HTR-8/SVneo (cell line): Measurements from ENCODE around the gene NRL.
A peak's percentile ranks its signal among the peaks of the same experiment; 100 is the strongest.

Source experiments
- DNase-seq: peaks from one replicate; pipeline ENCODE4 v3.0.0; 2011; ENCODE audit warnings: low spot score, mixed read lengths; ENCODE audit not compliant: insufficient read length
- FAIRE-seq: peaks from 2 replicates; lab custom pipeline; 2011; peaks lifted over from hg19 to GRCh38; lab: Jason Lieb, UNC

The NRL gene

GRCh38 chr14:24114532-24115421 is at the start of gene NRL, which contains the start of gene DCAF11:
TSS of gene NRL (minus strand) at chr14:24114949. CDS start at chr14:24082848, 32,101 bp downstream.
TSS of gene DCAF11 (plus strand) at chr14:24114777. CDS start at chr14:24115595, 818 bp downstream.
- DNase-seq (peak; percentile 93), FAIRE-seq (peak; percentile 79)

- DNase-seq = no peak
- FAIRE-seq = no peak
Observed at GRCh38 chr14:24162093-24162492, 47.3 kb upstream of the NRL start.

GRCh38 chr14:24160850-24161804 is 46.4 kb upstream of the NRL start, which contains the start of gene IRF9:
TSS of gene IRF9 (plus strand) at chr14:24161265. CDS start at chr14:24162145, 880 bp downstream.
- peak; percentile 31 for FAIRE-seq
- peak; percentile 89 for DNase-seq

- DNase-seq (no peak), FAIRE-seq (no peak)
Observed at GRCh38 chr14:24160499-24160849, 45.7 kb upstream of the NRL start.

- DNase-seq (no peak), FAIRE-seq (no peak)
Observed at GRCh38 chr14:24159777-24160498, 45.2 kb upstream of the NRL start.

GRCh38 chr14:24157331-24157730 is 42.6 kb upstream of the NRL start:
- FAIRE-seq = no peak
- no peak for DNase-seq

- FAIRE-seq = no peak
Observed at GRCh38 chr14:24156840-24157239, 42.1 kb upstream of the NRL start.

GRCh38 chr14:24155100-24155499 is 40.4 kb upstream of the NRL start:
- no peak for FAIRE-seq

More at GRCh38 chr14:24156840-24157239, 42.1 kb upstream of the NRL start:
- DNase-seq = no peak

GRCh38 chr14:24151404-24152080 is 36.8 kb upstream of the NRL start:
- FAIRE-seq = no peak
- no peak for DNase-seq

More at GRCh38 chr14:24155100-24155499, 40.4 kb upstream of the NRL start:
- DNase-seq = no peak

DNA sequence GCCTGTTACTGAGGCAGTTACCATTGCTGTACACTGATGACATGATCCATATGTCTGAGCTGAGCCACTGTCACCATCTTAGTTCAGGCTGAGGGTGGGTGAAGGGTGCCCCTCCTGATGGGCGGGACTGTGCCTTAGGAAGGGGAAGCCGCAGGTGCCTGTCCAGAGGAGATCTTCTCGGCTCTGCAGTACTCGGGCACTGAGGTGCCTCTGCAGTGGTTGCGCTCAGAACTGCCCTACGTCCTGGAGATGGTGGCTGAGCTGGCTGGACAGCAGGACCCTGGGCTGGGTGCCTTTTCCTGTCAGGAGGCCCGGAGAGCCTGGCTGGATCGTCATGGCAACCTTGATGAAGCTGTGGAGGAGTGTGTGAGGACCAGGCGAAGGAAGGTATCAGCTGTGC is 36.2 kb upstream of the NRL start:
- FAIRE-seq (no peak), DNase-seq (no peak)

DNA sequence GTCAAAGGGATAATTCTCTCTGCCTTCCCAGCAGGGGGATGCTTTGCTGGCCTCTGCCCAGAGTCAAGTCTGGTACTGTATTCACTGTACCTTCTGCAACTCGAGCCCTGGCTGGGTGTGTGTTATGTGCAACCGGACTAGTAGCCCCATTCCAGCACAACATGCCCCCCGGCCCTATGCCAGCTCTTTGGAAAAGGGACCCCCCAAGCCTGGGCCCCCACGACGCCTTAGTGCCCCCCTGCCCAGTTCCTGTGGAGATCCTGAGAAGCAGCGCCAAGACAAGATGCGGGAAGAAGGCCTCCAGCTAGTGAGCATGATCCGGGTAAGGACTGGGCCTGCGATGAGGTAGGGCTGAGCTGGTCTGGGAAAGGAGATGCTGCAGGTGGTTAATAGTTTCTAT is 35.8 kb upstream of the NRL start:
- DNase-seq (no peak), FAIRE-seq (no peak)

DNA sequence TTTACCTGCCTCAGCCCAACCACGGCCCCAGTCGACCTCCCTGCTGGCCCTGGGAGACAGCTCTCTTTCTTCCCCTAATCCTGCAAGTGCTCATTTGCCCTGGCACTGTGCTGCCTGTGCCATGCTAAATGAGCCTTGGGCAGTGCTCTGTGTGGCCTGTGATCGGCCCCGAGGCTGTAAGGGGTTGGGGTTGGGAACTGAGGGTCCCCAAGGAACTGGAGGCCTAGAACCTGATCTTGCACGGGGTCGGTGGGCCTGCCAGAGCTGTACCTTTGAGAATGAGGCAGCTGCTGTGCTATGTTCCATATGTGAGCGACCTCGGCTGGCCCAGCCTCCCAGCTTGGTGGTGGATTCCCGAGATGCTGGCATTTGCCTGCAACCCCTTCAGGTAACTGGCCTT is 35.3 kb upstream of the NRL start:
- FAIRE-seq = no peak
- DNase-seq = no peak

DNA sequence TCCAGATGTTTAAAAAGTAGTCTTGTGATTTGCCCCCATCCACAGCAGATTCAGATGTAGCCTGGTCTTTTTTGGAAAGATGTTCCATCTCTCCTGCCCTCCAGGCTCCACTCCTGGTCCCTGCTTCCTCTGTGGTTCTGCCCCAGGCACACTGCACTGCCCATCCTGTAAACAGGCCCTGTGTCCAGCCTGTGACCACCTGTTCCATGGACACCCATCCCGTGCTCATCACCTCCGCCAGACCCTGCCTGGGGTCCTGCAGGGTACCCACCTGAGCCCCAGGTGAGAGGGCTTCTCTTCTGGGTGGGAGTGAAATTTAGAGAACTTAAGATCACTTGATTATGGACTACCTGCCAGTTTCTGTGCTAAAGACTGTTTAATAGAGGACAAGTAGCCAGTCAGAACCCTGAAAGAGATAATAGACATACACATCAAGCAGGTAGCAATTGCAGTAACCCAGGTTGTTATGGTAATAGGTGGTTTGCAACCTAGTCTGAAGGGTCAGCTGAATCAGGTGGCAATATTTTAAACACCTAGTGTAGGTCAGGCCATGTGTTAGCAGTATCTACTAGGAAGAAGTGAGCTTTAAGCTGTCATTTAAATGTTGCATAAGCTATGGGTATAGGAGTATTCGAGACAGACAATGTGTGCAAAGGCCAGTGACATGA is 34.7 kb upstream of the NRL start:
- FAIRE-seq (no peak), DNase-seq (no peak)

DNA sequence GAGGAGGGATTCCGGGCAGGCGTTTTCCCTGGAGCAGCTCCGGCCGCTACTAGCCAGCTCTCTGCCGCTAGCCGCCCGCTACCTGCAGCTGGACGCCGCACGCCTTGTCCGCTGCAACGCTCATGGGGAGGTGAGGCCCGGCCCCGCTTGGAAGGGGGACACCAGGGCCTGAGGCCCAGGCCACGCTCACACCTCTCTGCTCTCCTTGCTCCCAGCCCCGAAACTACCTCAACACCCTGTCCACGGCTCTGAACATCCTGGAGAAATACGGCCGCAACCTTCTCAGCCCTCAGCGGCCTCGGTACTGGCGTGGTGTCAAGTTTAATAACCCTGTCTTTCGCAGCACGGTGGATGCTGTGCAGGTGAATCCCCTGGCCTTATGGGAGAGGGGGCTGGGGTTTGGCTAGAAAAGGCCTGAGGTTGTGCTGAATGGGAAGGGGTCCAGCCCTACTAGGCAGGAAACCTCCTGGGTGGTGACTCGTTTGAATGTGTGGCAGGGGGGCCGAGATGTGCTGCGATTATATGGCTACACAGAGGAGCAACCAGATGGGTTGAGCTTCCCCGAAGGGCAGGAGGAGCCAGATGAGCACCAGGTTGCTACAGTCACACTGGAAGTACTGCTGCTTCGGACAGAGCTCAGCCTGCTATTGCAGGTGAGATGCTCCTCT is 33.1 kb upstream of the NRL start:
- no peak for DNase-seq

DNA sequence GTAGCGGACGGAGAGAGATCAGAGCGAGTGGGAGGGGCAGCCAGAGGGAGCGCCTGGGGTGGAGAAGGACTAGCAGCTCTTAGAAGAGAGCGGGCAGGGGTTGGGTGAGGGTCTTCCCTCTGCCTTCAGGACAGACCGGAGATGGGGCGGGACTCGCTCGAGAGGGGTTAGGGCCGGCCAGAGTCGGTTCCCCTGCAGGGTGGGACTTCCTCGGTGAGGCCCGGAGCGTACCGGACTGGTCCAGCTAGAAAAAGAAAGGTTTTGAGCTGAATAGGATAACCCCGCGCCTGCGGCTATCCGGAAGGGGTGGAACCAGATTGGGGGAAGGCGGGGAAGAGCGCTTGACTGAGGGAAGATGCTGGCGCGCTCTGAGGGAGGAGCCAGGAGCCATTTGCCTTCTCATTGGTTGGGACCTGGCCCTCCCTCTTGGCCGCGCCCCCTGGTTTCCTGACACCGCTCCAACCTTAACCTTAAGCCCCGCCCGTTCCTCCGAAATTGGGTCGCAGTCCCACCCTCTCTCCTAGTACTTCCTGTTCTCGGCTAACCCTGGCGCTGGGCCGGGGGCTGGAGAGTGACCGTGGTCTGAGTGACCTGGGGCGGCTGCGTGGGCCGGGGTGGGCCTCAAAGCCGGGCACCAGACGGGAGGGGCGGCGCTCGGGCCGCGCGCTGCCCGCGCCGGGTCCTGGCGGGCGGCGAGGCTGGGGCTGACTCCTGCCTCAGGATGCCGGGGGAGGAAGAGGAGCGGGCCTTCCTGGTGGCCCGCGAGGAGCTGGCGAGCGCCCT is 32.4 kb upstream of the NRL start, which contains the start of gene RNF31:
RNF31 (plus strand) TSS at position 521 of the 783 bp plus-strand sequence; CDS start at position 722, 201 bp downstream.
- DNase-seq (peak; percentile 82), FAIRE-seq (peak; percentile 26)

More for the DNA sequence above, 33.1 kb upstream of the NRL start:
- no peak for FAIRE-seq

DNA sequence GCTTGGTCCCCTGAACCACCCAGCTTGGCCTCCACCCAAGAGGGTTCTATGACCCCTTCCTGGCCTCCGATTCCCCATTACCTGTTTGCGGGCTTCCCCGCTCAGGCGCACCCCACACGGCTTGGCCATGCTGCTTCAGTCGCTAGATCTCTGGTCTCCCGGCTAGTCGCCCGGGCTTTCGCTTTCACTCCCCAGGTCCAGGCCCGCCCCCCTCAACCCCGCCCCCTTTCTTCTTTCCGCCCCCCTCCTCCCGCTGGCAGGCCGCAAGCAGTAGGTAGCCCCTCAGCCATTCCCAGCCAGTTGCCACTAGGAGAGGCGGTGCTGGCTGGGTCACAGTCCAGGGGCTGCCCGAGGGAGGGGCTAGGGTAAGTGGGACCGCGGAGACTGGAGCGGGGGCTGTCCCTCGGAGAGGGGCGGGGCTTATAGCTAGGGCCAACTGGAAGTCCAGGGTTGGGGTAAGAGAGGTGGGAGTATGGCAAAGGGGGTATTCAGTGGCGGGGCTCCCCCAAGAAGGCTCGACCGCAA is 31.8 kb upstream of the NRL start, which contains the start of gene PSME2:
PSME2 (minus strand) TSS at position 158 of the 525 bp plus-strand sequence; CDS start at position 129, 29 bp downstream.
- FAIRE-seq = no peak

More for the DNA sequence above, 31.8 kb upstream of the NRL start, which contains the start of gene PSME2:
- DNase-seq = peak; percentile 93
